Activated CD4-positive, alpha-beta T cell treated with anti-CD3 and anti-CD28 coated beads, Interleukin-2, Interleukin-4, amounts not matched to agents 100 ng/mL and 50 ng/mL, durations not matched to agents 16 hours and 8 hours (primary cell): ENCODE data around the gene PCCA.
"Not testable (repeated sequence)": the region's sequence is repeated elsewhere in the genome, so short reads cannot be mapped to it uniquely, and the experiment has no call there.

Source experiments
- DNase-seq: peaks from one replicate; pipeline ENCODE4 v3.0.0-alpha.2; 2020; ENCODE audit warnings: low spot score

The PCCA gene

GRCh38 chr13:100240109-100240779 is 151.4 kb downstream of the PCCA start:
- no peak for DNase-seq

DNA sequence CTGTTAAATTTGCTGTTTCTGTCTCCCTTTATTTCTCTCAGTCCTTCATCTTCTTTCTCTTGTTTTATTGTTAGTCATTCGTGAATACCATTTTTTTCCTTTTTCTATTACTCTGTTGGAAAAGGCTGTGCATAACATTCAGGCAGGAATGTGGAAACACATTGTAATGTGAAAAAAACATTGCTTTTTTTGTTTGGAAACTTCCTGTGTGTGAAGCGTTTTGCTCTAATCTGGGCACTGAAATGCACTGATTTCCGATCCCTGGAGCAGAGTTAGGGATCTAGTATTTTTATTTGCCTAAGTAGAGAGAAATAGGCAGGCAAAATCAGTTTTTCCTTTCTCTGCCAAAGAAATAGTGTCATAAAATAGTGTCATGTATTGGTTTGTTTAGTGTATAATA is 155.5 kb downstream of the PCCA start:
- no peak for DNase-seq

DNA sequence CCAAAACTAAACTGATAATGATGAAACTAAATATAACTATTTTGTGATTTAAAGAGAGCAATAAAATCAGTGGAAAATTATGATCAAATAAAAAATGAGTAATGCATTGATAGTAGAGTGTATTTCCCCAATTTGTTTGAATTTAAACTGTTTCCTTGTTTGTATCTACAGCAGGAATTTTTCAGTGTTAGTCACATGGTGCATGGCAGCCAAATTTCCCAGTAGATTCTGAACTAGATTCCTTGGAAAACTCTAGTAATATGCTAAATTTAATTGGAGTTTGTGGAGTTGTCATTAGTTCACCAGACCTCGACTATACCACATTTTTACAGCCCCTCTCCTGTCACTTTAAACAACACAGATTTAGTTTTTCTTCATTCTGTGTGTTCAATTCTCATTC is 156.2 kb downstream of the PCCA start:
- no peak for DNase-seq

DNA sequence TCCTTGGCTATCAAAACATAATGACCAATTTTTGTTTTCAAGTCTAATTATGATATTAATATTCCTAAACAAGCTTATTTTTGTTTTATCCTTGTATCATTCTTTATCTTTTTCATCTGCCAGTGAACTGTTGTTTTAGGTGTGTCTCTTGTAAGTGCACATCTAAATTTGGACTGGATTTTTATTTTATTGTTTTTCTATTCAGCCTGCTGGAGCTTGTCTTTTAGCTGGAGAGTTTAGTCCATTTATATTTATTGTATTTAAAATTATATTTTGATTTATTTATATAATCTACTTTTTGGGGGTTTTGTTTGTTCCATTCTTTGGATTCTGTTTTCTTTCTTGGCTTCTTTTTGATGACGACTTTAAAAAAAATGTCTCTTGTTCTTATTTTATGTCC is 159.0 kb downstream of the PCCA start:
- no peak for DNase-seq

DNA sequence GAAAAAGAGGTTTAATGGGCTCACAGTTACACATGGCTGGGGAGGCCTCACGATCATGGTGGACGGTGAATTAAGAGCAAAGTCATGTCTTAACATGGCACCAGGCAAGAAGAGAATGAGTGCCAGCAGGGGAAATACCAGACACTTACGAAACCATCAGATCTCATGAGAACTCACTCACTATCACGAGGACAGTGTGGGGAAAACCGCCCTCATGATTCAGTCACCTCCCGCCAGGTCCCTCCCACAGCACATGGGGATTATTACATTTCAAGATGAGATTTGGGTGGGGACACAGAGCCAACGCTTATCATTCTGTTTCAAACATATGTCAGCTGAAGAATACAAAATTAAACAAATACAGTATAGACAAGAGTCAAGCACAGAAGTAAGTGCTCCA is 165.1 kb downstream of the PCCA start:
- no peak for DNase-seq

DNA sequence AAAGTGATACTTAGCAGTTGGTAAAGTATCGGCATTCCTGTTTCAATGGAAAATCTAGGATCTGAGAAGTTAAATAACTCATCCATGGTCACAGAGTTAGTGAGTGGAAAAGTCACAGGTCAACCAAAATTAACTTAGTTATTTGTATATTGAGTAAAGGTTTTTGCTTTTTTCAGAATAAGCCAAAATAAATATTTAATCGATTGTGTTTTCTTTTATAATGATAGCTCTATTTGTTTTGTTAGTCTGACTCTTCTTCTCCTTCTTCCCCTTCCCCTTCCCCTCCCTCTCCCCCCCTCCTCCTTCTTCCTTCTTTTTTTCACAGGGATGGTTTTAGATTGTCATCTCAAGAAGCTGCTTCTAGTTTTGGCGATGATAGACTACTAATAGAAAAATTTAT is 173.5 kb downstream of the PCCA start:
- DNase-seq, result no peak

- no peak for DNase-seq
Observed at GRCh38 chr13:100266026-100266425, 177.1 kb downstream of the PCCA start.

- DNase-seq, result no peak
Observed at GRCh38 chr13:100269837-100270236, 180.9 kb downstream of the PCCA start.

- no peak for DNase-seq
Observed at GRCh38 chr13:100273138-100273537, 184.2 kb downstream of the PCCA start.

DNA sequence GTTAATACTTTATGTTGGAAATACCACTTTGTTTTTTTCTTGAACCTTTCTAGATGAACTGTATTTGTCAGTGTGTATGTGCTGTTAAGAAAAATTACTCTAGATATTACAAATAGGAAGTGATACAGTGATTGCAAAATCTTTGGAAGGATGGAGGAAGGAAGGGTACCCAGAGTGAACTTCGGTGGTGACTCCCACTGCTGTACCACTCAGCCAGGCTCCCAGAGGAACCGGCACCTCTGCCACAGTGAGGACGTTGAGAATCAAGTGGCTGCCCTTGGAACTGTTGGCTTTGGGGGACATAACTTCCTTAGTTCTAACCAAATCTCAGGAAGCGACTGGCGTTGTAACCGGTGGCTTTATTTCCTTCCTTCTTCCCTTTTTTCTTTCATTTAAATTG is 184.7 kb downstream of the PCCA start:
- no peak for DNase-seq

DNA sequence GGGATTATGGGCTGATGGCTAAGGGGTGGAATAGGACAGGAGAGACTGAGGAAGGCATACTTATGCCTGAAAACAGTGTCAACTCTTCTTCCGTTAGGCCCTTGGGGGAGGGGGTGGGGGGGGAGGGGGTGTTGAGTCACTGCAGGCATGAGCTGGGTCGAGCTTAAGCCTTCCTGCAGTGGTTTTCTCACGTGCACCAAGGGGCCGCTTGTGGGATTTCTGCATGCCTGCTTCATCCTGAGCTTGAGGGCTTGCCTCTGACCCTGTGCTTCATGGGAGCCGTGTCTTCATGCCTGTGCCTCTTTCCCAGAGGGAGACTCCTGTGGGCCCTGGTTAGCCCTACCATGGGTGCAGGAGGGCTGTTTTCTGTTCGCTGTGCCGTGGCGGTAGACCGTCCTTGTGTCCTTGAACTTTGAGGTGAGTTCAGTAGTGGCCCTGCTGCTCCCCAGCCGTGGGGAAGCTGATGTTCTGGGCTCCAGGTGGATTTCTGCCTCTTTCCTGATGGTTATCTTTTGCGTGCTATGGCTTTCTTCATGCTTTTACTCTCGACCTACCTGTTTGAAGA is 186.1 kb downstream of the PCCA start:
- DNase-seq, result no peak

DNA sequence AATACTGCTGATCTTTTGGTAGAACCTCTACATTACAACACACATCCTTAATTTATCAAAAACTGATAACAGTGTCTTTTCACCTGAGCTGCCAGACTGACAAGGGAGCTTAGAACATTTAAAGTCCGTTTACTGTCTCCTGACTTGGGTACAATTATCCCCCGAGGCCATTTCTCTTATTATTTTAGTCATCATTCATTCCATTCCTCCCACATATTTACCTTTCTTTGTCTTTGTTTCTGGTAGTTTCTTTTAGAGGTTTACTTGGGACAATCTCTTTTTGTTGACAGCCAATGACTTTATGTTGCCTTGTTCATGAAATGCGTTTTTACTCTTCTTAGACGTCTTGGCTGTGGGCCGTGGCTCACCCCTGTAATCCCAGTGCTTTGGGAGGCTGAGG is 186.9 kb downstream of the PCCA start:
- no peak for DNase-seq

- DNase-seq, result no peak
Observed at GRCh38 chr13:100280681-100281080, 191.8 kb downstream of the PCCA start.

- DNase-seq, result not testable (repeated sequence)
Observed at GRCh38 chr13:100282306-100282705, 193.4 kb downstream of the PCCA start.

GRCh38 chr13:100290165-100290801 is 201.4 kb downstream of the PCCA start:
- no peak for DNase-seq

DNA sequence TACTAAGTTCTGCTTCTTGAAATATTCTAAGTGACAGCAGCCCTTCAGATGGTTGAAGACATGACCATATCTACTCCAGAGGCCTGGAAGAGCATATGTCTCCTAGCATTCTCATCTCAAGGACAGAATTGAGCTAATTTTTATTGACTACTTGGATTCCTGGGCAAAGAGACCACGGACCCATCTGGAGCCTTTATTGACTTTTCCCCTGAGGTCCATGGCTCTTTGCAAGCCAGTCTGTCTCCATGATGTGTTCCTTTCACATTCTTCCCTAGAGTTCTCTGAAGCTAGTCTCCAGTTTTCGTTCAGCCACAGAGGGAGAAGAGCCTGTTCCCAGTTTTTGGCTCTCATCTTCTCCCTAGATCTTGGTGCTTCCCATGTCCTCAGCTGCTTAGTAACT is 202.7 kb downstream of the PCCA start:
- DNase-seq, result no peak

DNA sequence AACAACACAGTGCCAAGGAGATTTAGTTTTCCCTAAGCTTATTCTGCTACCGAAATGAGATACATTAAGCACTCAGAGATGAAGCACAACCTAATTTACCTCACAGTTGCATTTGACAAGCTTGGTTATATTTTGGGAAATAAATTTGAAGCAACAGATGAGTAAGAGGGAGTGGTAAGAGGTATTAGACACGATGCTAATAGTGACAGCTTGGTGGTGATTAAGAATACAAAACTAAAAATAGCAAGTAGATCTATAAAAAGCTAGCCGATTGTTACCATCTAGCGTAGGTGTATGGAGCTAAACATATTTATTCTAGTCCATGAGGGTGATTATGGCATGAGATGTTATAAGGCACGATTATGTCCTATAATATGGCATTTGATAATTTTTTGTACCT is 208.5 kb downstream of the PCCA start:
- DNase-seq, result no peak

GRCh38 chr13:100298116-100298681 is 209.3 kb downstream of the PCCA start:
- DNase-seq, result no peak

- DNase-seq, result no peak
Observed at GRCh38 chr13:100298691-100299090, 209.8 kb downstream of the PCCA start.

- no peak for DNase-seq
Observed at GRCh38 chr13:100300243-100300642, 211.3 kb downstream of the PCCA start.

DNA sequence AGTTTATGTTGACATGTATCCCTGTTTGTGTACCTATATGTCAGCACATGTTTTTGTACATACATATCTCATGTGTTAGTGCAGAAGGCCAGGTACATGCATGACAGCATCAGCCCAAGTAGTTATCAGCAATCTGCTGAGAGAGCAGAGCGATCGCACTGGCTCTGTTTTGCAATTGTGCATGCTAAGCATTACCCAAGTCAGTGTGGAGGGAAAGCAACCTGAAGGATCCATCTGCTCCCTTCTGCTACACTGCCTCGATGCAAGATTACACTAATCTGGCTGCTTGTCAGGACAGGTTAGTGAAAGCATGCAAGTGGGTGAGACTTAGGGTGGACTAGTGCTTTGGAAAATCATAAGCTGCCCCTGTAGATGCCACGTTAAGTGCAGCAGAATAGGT is 211.8 kb downstream of the PCCA start:
- no peak for DNase-seq

GRCh38 chr13:100301418-100301817 is 212.5 kb downstream of the PCCA start:
- DNase-seq, result no peak

DNA sequence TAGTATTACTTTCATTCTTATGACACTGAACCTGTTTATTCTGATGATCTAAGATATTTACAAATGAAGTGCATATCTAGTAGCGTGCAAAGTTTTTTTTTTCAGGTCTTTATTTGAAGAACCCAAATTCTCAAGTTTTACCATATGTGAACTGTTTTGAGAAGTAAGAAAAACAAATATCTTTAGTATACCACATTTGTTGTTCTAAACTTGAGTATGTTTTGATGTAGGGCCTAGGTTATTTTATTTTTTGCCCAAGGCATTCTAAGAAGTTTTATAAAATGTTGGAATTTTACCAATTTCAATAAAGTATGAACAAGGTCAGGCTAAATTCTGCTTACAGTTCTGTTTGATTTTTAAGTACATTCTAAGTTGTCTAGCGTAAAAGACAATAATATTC is 213.5 kb downstream of the PCCA start:
- DNase-seq, result no peak

DNA sequence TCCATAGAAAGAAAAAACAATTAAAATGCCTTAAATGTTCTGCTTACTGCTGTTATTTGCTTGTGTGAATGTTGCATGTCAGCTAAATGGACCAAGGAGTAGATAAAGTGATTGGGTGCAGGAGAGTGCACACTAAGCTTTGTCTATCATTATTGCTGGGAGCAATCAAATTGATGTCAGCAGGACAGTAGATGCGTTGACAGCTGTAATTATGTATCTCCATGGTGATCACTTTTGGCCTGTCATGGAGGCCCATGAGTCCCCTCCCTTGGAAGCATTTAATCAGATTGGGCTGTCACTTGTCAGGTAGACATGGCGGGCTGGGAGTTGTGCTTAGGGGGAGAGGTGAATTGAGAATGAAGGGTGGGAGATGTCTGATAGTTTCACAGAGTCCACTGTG is 215.3 kb downstream of the PCCA start:
- DNase-seq, result no peak
